K562 (cell line): ENCODE measurements around the gene OBSL1. TPM values are rescaled to one million over a fixed set of nuclear protein-coding genes. Genes with fewer than 3 reads are reported as not detected.

Source experiments
- ARID1B ChIP-seq: fragments of 450-650 bp; IDR thresholded peaks from 2 replicates; pipeline ENCODE4 v1.6.1; 2016; ENCODE audit warnings: antibody characterized with exemption, mild to moderate bottlenecking, inconsistent platforms
- ARID2 ChIP-seq: fragments of 450-650 bp; IDR thresholded peaks from 2 replicates; pipeline ENCODE4 v1.6.1; 2017; ENCODE audit warnings: antibody characterized with exemption, mild to moderate bottlenecking
- BACH1 ChIP-seq: fragments of 200-800 bp; sonication (Bioruptor generic); IDR thresholded peaks from 2 replicates; pipeline ENCODE4 v1.6.1; 2016; ENCODE audit warnings: missing genetic modification characterization, missing compliant biosample characterization
- CAMTA2 ChIP-seq: fragments of 250-450 bp; sonication (Bioruptor Pico); conservative IDR thresholded peaks from 2 replicates; pipeline ENCODE4 v1.5.1; 2022
- EP300 ChIP-seq: IDR thresholded peaks from 2 replicates; pipeline ENCODE4 v1.6.1; 2012; ENCODE audit warnings: low read length, improper control_type of control experiment
- EP400 ChIP-seq: fragments of 450-650 bp; IDR thresholded peaks from 2 replicates; pipeline ENCODE4 v1.6.1; 2017; ENCODE audit warnings: antibody characterized with exemption, mild to moderate bottlenecking, moderate library complexity
- ETV5 ChIP-seq: sonication (generic); formaldehyde crosslinking; IDR thresholded peaks from 2 replicates; pipeline ENCODE4 v1.4.0; 2020; ENCODE audit warnings: low read depth, mild to moderate bottlenecking, missing genetic modification reagents
- GABPA ChIP-seq: fragments of 200-800 bp; sonication (Bioruptor generic); conservative IDR thresholded peaks from 2 replicates; pipeline ENCODE4 v1.6.1; 2016; ENCODE audit warnings: low read depth, missing genetic modification characterization, missing compliant biosample characterization
- HNRNPLL ChIP-seq: fragments of 200-400 bp; formaldehyde crosslinking; IDR thresholded peaks from 2 replicates; pipeline ENCODE4 v1.6.1; 2017; ENCODE audit warnings: low read length, low read depth, mild to moderate bottlenecking; ENCODE audit not compliant: poor library complexity, severe bottlenecking
- MYBL2 ChIP-seq, 2 experiments: fragments of 450-650 bp in 1 of 2; sonication (generic) in 1 of 2; formaldehyde crosslinking in 1 of 2; IDR thresholded peaks; 2 replicates each; pipeline versions ENCODE4 v1.6.1 to v1.8.1; 2017 to 2022; ENCODE audit warnings: borderline replicate concordance in 1 of 2, inconsistent platforms in 1 of 2, low read depth in 1 of 2, mild to moderate bottlenecking in 1 of 2, missing genetic modification reagents in 1 of 2, moderate library complexity in 1 of 2
- PRMT5 ChIP-seq: sonication (generic); formaldehyde crosslinking; IDR thresholded peaks from 2 replicates; pipeline ENCODE4 v1.5.0; 2020; ENCODE audit warnings: missing genetic modification reagents
- SMAD4 ChIP-seq: fragments of 250-450 bp; sonication (Bioruptor Pico); conservative IDR thresholded peaks from 2 replicates; pipeline ENCODE4 v1.8.0; 2021; ENCODE audit warnings: inconsistent platforms, mild to moderate bottlenecking, moderate library complexity
- SMARCA4 ChIP-seq: fragments of 450-650 bp; IDR thresholded peaks from 2 replicates; pipeline ENCODE4 v1.6.1; 2016
- SNIP1 ChIP-seq: fragments of 450-650 bp; IDR thresholded peaks from 2 replicates; pipeline ENCODE4 v1.7.1; 2017; ENCODE audit warnings: low read depth, mild to moderate bottlenecking
- TCF3 ChIP-seq: sonication (generic); formaldehyde crosslinking; IDR thresholded peaks from 2 replicates; pipeline ENCODE4 v1.4.0; 2020; ENCODE audit warnings: mild to moderate bottlenecking, missing genetic modification reagents
- USF1 ChIP-seq: sonication (generic); formaldehyde crosslinking; IDR thresholded peaks from 2 replicates; pipeline ENCODE4 v1.9.0; 2022; ENCODE audit warnings: mild to moderate bottlenecking, missing genetic modification reagents
- ZBTB49 ChIP-seq: sonication (generic); formaldehyde crosslinking; IDR thresholded peaks from 2 replicates; pipeline ENCODE4 v1.8.0; 2022; ENCODE audit warnings: missing genetic modification reagents, mild to moderate bottlenecking, borderline replicate concordance
- ZBTB8A ChIP-seq: fragments of 450-650 bp; IDR thresholded peaks from 2 replicates; pipeline ENCODE4 v1.6.1; 2018; ENCODE audit warnings: mild to moderate bottlenecking, moderate library complexity; ENCODE audit not compliant: partially characterized antibody
- ZKSCAN3 ChIP-seq: fragments of 250-450 bp; sonication (Bioruptor Pico); IDR thresholded peaks from 2 replicates; pipeline ENCODE4 v1.4.0; 2020
- ZNF274 ChIP-seq: IDR thresholded peaks from 2 replicates; pipeline ENCODE4 v1.6.1; 2011; ENCODE audit warnings: low read depth, mild to moderate bottlenecking, low read length, moderate library complexity, borderline replicate concordance
- ZNF561 ChIP-seq: fragments of 450-650 bp; formaldehyde crosslinking; conservative IDR thresholded peaks from 2 replicates; pipeline ENCODE4 v1.4.0; 2020; ENCODE audit warnings: mild to moderate bottlenecking, moderate library complexity
- polyA plus RNA-seq, 8 experiments: library from polyadenylated mRNA; depleted of rRNA in 4 of 8; stranded (reverse) in 5 of 8; unstranded in 3 of 8; fragments of >200 nt; fragmentation: Nextera tagmentation in 2 of 8; fragmentation: Illumina TruSeq in 1 of 8; extraction: Ambion mirVana in 2 of 8; extraction: Trizol in 1 of 8; gene quantifications; 2 replicates each; pipeline versions ENCODE4 v1.2.1 to v1.2.3, GENCODE V29; 2011 to 2014; ENCODE audit warnings: inconsistent platforms in 1 of 8, missing spikeins in 1 of 8
- total RNA-seq, 7 experiments: library from RNA; depleted of rRNA in 6 of 7; stranded (reverse); fragments of >200 nt in 6 of 7; fragmentation: Illumina TruSeq in 2 of 7; extraction: Trizol in 2 of 7; gene quantifications; 2 replicates each; pipeline versions ENCODE4 v1.2.1 to v1.2.3, GENCODE V29; 2011 to 2021; ENCODE audit warnings: low replicate concordance in 1 of 7
- TF ChIP-seq, protein P1 (sequence below): fragments of 450-650 bp; IDR thresholded peaks from 2 replicates; pipeline ENCODE4 v1.6.1; 2016; ENCODE audit warnings: antibody characterized with exemption

OBSL1 gene
- total and polyA plus RNA-seq, 9 of the 15 experiments (the other 6 are each of a cell fraction or from before 2014, with no cell fraction given) = 1.2 to 26.6 (median 8.6) TPM

DNA sequence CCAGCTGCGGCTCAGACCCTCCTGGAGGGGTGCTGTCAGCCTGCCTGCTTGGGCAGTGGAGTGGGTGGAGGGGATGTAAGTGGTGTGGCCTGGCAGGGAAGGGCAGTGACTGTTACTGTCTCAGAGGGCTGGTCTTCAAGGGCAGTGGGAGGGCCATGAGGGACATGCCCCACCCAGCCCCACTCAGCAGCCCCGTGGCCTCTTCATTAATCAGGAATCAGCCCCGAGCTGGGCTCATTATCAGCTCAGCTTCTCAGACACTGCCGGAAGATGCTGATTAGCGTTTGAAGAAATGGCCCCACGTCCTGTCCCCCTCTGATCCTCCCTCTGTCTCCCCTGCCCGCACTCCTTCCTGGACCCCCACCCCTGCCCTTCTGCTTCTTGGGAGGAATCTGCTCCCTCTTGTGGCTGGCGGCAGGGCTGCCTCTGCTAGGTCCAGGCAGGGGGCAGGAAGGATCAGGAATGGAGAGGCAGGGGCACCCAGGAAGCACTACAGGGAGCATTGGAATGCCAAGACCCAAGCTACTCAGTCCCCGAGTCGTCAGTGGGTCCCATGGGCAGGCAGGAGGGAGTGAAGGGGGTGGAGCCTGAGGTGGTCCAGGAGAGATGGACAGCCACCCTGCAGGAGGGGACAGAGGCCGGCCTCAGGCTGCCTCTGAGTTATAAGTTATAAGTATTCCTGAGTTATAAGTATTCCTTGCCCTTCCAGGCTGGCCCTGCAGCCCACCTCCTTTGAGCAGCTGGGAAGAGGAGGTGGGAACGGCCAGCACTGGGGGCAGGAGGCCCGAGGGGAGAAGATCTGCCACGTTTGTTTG lies 50.1 kb downstream of the OBSL1 start (continued):
- TF ChIP-seq ZKSCAN3 (CRISPR knock-in tag) (no peak), ZBTB49 (no peak), MYBL2 (IDR thresholded peaks at IDR 0.05; ENCODE audit: low read depth) (no peak), MYBL2 (CRISPR knock-in tag; IDR thresholded peaks at IDR 0.05; ENCODE audit: borderline replicate concordance) (no peak), SNIP1 (no peak), USF1 (no peak), TCF3 (CRISPR knock-in tag) (peak; percentile 84), CAMTA2 (CRISPR knock-in tag) (no peak), ARID1B (peak; percentile 85), SMARCA4 (peak; percentile 56; the same call in 1 of the 2 replicates), ZBTB8A (no peak), EP400 (peak; percentile 62), SMAD4 (CRISPR knock-in tag) (peak; percentile 84), EP300 (peak; percentile 87), ETV5 (CRISPR knock-in tag) (peak; percentile 82; the same call in 1 of the 2 replicates), BACH1 (no peak), PRMT5 (CRISPR knock-in tag) (no peak), HNRNPLL (peak; percentile 14), ZNF274 (no peak), GABPA (peak; percentile 54; the same call in 1 of the 2 replicates), ZNF561 (CRISPR knock-in tag) (no peak), ARID2 (peak; percentile 52; the same call in 1 of the 2 replicates)
- TF ChIP-seq, protein P1, sequence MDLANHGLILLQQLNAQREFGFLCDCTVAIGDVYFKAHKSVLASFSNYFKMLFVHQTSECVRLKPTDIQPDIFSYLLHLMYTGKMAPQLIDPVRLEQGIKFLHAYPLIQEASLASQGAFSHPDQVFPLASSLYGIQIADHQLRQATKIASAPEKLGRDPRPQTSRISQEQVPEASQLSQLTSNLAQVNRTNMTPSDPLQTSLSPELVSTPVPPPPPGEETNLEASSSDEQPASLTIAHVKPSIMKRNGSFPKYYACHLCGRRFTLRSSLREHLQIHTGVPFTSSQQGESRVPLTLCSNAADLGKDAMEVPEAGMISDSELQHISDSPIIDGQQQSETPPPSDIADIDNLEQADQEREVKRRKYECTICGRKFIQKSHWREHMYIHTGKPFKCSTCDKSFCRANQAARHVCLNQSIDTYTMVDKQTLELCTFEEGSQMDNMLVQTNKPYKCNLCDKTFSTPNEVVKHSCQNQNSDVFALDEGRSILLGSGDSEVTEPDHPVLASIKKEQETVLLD = peak; percentile 80; the same call in 1 of the 2 replicates
